ENCODE results near the gene PLAAT4. TPM values are rescaled to one million over a fixed set of nuclear protein-coding genes. Genes with fewer than 3 reads are reported as not detected.

Gene PLAAT4
- total and polyA plus RNA-seq, 2 donors (not counting 3 experiments of a cell fraction or from before 2014, with no cell fraction given), result 0.95 to 1.7 TPM

DNA sequence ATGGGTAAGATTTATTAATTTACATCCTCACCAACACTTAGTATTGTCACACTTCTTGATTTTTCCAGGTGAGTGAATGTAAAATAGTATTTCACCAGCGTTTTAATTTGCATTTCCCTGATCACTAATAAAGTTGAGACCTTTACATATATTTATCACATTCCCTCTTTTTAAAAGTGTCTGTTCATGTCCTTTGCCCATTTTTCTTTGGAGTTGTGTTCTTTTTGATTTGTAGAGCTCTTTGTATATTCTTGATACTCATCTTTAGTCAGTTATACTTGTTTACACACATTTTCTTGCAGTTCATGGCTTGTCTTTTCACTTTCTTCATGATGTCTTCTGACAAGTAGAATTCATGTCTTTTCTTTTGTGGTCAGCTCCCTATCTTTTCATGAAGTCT lies 43.5 kb upstream of the PLAAT4 start:
- dilution Hi-C loops (cut with MboI; ENCODE audit: extremely low pct_ligation_motif_present, low sequenced_read_pairs), result no loop called here

DNA sequence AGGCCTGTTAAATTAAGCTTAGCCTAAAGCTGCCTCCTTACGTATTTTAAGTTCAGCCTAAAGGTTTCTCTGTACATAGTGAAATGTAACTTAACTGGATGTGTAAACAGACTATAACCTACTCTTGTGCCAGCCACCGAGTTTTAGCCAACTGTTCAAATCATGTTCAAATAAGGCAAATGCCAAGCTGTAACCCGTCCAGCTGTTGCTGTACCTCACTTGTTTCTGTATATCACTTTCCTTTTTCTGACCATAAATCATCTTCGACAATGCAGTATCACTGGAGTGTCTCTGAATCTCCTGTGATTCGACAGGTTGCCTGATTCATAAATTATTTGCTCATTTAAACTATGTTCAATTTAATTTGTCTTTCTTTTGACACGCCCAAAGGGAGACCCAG lies 41.6 kb upstream of the PLAAT4 start:
- no peaks in the 10 kb centered on the region for H3K36me3 ChIP-seq (ENCODE audit: control insufficient read depth in 2 of 2, extremely low read depth in 1 of 2, insufficient read depth in 2 of 2, low read length in 2 of 2)
- H3K9ac ChIP-seq (replicated peaks; ENCODE audit: extremely low read depth, insufficient read depth, low read length), result no peak overlapping the region
- no peak for DNase-seq (ENCODE audit: low read depth, low spot score)
- ChIA-PET CTCF (interaction anchor here (1.8 kb wide), 1 partner anchor 16 kb away, joined by 4 read pairs; no protein-coding TSS in a partner anchor), POLR2A (no interaction called here)
- H2AFZ ChIP-seq (ENCODE audit: low read depth, low read length), result no peak overlapping the region
- H4K20me1 ChIP-seq (replicated peaks; ENCODE audit: control insufficient read depth, extremely low read depth, insufficient read depth, low read length), result no peaks in the 10 kb centered on the region
- no peak for TF ChIP-seq POLR2A (IDR thresholded peaks at IDR 0.05; ENCODE audit: low read depth, low read length)
- no peak for TF ChIP-seq CTCF (IDR thresholded peaks at IDR 0.05; ENCODE audit: extremely low read depth in 1 of 2, insufficient read depth in 1 of 2, low read depth in 1 of 2, low read length in 2 of 2)
- no peak for TF ChIP-seq GATA2 (IDR thresholded peaks at IDR 0.05; ENCODE audit: insufficient read depth, insufficient read length, low read depth, low read length)
- TF ChIP-seq JUN (IDR thresholded peaks at IDR 0.05; ENCODE audit: borderline replicate concordance, insufficient read depth, insufficient read length, low read depth), result no peak
- TF ChIP-seq FOS (IDR thresholded peaks at IDR 0.05; ENCODE audit: borderline replicate concordance, insufficient read depth, low read length), result no peak
- no peak for TF ChIP-seq EZH2 (IDR thresholded peaks at IDR 0.05; ENCODE audit: borderline replicate concordance, low read depth, low read length, severe bottlenecking)
- TF ChIP-seq POLR2AphosphoS5 (IDR thresholded peaks at IDR 0.05; ENCODE audit: insufficient read depth, low read depth, low read length), result no peak
- no peak for TF ChIP-seq MYC (IDR thresholded peaks at IDR 0.05; ENCODE audit: low read depth, low read length)
- TF ChIP-seq MAX (IDR thresholded peaks at IDR 0.05; ENCODE audit: insufficient read depth, insufficient read length), result no peak
- no peak overlapping the region for H3K4me2 ChIP-seq (ENCODE audit: insufficient read depth, low read length)
- H3K4me3 ChIP-seq (replicated peaks in 1 of 3; ENCODE audit: insufficient read depth in 1 of 3, low read depth in 1 of 3, low read length in 3 of 3), result no peak overlapping the region
- H3K9me3 ChIP-seq (replicated peaks; ENCODE audit: control insufficient read depth, insufficient read depth, low read length), result no peaks in the 10 kb centered on the region
- dilution Hi-C loops (cut with MboI; ENCODE audit: extremely low pct_ligation_motif_present, low sequenced_read_pairs) (no loop called here), intact Hi-C loops (cut with micrococcal nuclease) (no loop called here)
- peaks cover 35 to 40% of the 10 kb centered on the region in 2 experiments for H3K27me3 ChIP-seq (ENCODE audit: control insufficient read depth in 2 of 2, insufficient read depth in 2 of 2, low read length in 2 of 2)
- FAIRE-seq, result no peak
- H3K27ac ChIP-seq (ENCODE audit: insufficient read depth, low read depth, low read length), result no peak overlapping the region
- no peaks in the 10 kb centered on the region for H3K9me1 ChIP-seq (replicated peaks; ENCODE audit: control insufficient read depth, extremely low read depth, insufficient read depth, low read length)
- BruUV-seq (replicated peaks), result no TSS peak
- H3K79me2 ChIP-seq (ENCODE audit: control insufficient read depth, insufficient read depth, low read length), result no peaks in the 10 kb centered on the region
- H3K4me1 ChIP-seq (ENCODE audit: control insufficient read depth, extremely low read depth, insufficient read depth, low read length), result peaks cover 3% of the 10 kb centered on the region

More for the DNA sequence above, 43.5 kb upstream of the PLAAT4 start:
- Histone ChIP-seq H3K4me2 (ENCODE audit: insufficient read depth, low read length) (no peak overlapping the region), H3K79me2 (ENCODE audit: control insufficient read depth, insufficient read depth, low read length) (no peaks in the 10 kb centered on the region), H3K4me3 (replicated peaks in 1 of 3; ENCODE audit: insufficient read depth in 1 of 3, low read depth in 1 of 3, low read length in 3 of 3) (no peak overlapping the region), H3K27me3 (ENCODE audit: control insufficient read depth in 2 of 2, insufficient read depth in 2 of 2, low read length in 2 of 2) (peaks cover 40 to 55% of the 10 kb centered on the region in 2 experiments), H3K9ac (replicated peaks; ENCODE audit: extremely low read depth, insufficient read depth, low read length) (no peak overlapping the region), H3K27ac (ENCODE audit: insufficient read depth, low read depth, low read length) (no peak overlapping the region), H3K9me1 (replicated peaks; ENCODE audit: control insufficient read depth, extremely low read depth, insufficient read depth, low read length) (no peaks in the 10 kb centered on the region), H2AFZ (ENCODE audit: low read depth, low read length) (no peak overlapping the region), H3K4me1 (ENCODE audit: control insufficient read depth, extremely low read depth, insufficient read depth, low read length) (peaks cover 3% of the 10 kb centered on the region), H3K36me3 (ENCODE audit: control insufficient read depth in 2 of 2, extremely low read depth in 1 of 2, insufficient read depth in 2 of 2, low read length in 2 of 2) (no peaks in the 10 kb centered on the region), H3K9me3 (replicated peaks; ENCODE audit: control insufficient read depth, insufficient read depth, low read length) (no peaks in the 10 kb centered on the region), H4K20me1 (replicated peaks; ENCODE audit: control insufficient read depth, extremely low read depth, insufficient read depth, low read length) (no peaks in the 10 kb centered on the region)
- BruUV-seq (replicated peaks), result no TSS peak
- TF ChIP-seq POLR2AphosphoS5 (IDR thresholded peaks at IDR 0.05; ENCODE audit: insufficient read depth, low read depth, low read length) (no peak), MAX (IDR thresholded peaks at IDR 0.05; ENCODE audit: insufficient read depth, insufficient read length) (no peak), FOS (IDR thresholded peaks at IDR 0.05; ENCODE audit: borderline replicate concordance, insufficient read depth, low read length) (no peak), POLR2A (IDR thresholded peaks at IDR 0.05; ENCODE audit: low read depth, low read length) (no peak), JUN (IDR thresholded peaks at IDR 0.05; ENCODE audit: borderline replicate concordance, insufficient read depth, insufficient read length, low read depth) (no peak)
- DNase-seq (ENCODE audit: low read depth, low spot score) (no peak), FAIRE-seq (no peak)
- intact Hi-C loops (cut with micrococcal nuclease), result no loop called here
- ChIA-PET CTCF (no interaction called here), POLR2A (no interaction called here)
